Germinal center (tissue), 1 donor: ENCODE results near the gene BLVRB.
"Not testable (repeated sequence)": the region's sequence is repeated elsewhere in the genome, so short reads cannot be mapped to it uniquely, and the experiment has no call there.

ENCODE experiments used
- DNase-seq: peaks from one replicate; pipeline ENCODE4 v3.0.0; 2012; ENCODE audit warnings: mixed read lengths, low spot score

The BLVRB gene

DNA sequence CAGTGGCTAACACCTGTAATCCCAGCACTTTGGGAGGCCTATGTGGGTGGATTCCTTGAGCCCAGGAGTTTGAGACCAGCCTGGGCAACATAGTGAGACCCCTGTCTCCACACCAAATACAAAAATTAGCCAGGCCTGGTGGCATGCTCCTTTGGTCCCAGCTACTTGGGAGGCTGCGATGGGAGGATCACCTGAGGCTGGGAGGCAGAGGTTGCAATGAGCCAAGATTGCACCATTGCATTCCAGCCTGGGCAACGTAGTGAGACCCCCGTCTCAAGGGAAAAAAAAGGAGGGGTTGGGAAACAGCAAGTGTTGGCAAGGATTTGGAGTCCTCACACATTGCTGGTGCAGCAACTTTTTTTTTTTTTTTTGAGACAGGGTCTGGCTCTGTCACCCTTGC is 20.5 kb upstream of the BLVRB start:
- no peak for DNase-seq

- not testable (repeated sequence) for DNase-seq
These were observed 10.5 kb upstream of the BLVRB start for GRCh38 chr19:40475878-40476644.

DNA sequence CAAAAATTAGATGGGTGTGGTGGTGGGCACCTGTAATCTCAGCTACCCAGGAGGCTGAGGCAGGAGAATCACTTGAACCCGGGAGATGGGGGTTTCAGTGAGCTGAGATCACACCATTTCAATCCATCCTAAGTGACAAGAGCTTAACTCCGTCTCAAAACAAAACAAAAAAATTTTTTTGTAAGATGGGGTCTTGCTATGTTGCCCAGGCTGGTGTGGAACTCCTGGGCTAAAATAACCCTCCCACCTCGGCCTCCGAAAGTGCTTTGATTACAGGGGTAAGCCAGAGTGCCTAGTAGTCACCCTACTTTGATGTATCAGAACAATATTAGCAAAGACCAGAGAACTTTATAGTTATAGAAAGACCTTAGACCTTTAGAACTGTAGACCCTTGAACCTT is 9.2 kb upstream of the BLVRB start:
- no peak for DNase-seq

GRCh38 chr19:40472516-40472915 is 7.0 kb upstream of the BLVRB start:
- no peak for DNase-seq

DNA sequence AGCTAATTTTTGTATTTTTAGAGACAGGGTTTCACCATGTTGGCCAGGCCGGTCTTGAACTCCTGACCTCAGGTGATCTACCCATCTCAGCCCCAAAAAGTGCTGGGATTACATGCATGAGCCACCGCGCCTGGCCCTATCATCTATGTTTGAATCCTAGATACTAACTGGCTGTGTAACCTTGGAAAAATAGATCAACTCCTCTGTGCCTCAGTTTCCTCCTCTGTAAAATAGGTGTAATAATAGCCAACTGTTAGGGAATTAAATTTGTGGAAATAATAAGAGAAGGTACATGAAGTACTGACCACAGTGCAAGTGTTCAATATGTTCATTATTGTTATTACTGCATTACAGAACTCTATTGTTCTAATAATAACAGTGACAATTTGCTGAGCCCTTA is 5.6 kb upstream of the BLVRB start:
- DNase-seq, result no peak

GRCh38 chr19:40469011-40469410 is 3.5 kb upstream of the BLVRB start:
- no peak for DNase-seq

- DNase-seq, result no peak
These were observed 1.6 kb upstream of the BLVRB start, which contains the start of gene SPTBN4 for GRCh38 chr19:40466985-40467734. SPTBN4 (plus strand) TSS chr19:40467001; CDS start chr19:40472622, 5,621 bp downstream.

GRCh38 chr19:40466219-40466984 is 857 bp upstream of the BLVRB start:
- peak; percentile 18 for DNase-seq

DNA sequence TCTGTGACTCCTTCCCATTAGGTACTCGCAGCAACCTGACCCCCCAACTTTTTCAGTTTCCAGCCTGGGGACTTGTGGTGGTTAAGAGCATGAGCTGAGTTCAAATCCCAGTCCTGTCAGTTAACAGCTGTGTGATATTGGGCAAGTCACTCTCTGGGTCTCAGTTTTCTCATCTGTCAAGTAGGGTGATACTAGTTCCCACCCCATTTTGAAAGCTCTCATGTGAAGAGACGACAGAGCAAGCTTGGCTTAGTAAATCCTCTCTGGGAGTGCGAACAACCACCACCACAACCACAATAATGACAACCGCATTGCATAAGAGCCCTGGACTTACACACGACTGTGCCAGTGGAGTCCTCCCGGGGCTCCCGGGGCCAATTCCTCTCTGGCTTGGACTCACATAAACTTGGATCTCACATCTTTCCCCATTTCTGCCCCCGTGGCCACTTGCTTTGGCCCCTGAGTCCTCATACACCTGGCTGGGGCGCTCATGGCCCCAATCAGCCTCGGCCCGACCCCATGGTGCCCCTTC is 454 bp downstream of the BLVRB start:
- no peak for DNase-seq

DNA sequence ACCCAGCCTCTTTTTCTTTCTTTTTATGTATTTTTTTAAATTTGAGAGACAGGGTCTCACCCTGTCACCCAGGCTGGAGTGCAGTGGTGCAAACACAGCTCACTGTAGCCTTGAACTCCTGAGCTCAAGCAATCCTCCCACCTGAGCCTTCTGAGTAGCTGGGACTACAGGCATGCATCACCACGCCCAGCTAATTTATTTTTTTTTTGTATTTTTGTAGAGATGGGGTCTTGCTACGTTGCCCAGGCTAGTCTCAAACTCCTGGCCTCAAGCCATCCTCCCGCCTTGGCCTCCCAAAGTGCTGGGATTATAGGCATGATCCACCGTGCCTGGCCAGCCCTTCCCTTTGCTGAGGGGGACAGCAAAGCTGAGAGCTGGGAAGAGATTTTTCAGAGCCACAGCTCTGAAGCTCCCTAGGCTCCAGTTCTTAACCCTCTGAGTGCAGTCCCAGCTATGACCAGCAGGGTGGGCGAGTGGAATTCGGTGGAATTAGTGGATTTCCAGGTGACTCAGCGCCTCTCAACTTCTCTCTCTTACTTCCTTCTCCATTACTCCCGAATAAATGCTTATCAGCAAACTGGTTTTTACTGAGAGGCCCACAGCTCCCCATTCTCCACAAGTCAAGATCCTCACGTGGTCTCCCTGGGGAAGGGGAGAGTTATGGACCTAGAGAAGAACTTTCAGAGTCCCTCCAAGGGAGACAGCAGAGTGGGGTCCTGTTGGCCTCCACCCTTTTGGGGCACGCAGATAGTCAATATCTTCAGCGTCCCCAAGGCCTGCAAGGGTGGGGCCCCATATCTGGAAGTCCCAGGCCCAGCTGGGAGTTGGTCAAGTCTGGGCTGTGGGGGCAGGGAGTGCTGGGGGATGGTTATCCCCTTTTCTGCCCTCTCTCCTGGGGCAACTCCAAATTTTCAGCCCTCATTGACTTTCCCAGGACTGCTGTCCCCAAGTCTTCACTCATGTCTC is 1.2 kb downstream of the BLVRB start:
- peak; percentile 49 for DNase-seq

- not testable (repeated sequence) for DNase-seq
These were observed 1.9 kb downstream of the BLVRB start for GRCh38 chr19:40463587-40464037.

- no peak for DNase-seq
These were observed 3.8 kb downstream of the BLVRB start for GRCh38 chr19:40461669-40462221.

DNA sequence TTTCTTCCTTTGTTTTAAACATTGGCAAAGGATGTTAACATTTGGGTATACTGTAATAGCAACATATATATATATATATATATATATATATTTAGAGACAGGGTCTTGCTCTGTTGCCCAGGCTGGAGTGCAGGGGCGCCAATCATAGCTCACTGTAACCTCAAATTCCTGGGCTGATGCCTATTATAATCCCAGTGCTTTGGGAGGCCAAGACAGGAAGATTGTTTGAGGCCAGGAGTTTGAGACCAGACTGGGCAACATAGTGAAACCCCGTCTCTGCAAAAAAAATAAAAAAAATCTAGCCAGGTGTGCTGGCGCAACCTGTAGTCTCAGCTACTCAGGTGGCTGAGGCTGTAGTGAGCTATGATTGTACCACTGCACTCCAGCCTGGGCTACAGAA is 5.4 kb downstream of the BLVRB start:
- DNase-seq, result no peak

DNA sequence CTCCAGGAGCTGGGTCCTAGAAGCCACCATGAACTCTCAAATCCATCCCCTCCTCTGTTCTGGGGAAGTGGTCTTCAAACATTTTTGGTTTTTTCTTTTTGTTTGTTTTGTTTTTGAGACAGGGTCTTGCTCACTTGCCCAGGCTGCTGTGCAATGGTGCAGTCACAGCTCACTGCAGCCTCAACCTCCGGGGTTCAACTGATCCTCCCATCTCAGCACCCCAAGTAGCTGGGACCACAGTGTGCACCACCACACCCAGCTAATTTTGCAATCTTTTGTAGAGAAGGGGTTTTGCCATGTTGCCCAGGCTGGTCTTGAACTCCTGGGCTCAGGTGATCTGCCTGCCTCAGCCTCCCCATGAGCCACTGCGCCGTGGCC is 7.0 kb downstream of the BLVRB start:
- no peak for DNase-seq

DNA sequence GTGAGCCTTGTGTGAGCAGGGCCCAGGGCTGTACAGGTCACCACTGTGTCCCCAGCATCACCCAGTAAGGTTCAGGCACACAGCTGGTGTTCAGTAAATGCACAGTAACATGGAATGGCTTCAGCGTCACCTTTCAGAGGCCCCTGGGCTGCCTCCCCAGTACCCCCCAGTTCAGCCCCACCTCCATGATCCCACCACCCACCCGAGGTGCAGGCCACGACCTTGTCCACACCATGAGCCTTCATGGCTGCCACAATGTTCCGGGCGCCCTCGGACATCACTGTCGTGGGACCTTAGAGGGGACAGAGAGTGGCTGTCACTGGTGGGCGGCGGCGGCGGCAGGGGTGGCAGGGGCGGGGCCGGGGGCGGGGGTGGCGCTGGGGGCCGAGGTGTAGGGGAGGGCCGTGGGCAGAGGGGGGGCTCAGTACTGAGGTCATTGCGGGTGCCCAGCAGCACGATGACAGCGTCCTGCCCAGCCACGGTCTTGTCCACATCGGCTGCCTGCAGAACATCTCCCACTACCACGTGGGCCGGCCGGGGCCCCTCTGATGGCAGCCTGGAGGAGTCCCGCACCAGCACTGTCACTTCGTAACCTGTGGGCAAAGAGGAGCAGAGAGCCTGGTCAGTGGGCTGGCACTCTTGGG is 7.5 kb downstream of the BLVRB start:
- DNase-seq, result no peak

DNA sequence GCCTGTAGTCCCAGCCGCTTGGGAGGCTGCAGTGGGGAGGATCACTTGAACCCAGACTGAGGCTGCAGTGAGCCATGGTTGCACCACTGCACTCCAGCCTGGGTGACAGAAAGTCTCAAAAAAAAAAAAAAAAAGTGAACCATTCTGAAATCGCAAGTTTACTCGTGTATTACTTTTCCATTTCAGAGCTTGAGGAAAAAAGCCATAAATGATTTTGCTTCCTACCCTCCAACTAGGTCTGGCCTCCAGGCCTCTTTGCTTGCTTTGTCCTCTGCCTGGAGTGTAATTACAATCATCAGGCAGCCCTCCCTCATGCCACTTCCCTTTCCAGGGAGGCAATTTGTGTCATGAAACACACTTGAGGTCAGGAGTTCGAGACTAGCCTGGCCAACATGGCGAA is 8.5 kb downstream of the BLVRB start:
- DNase-seq, result no peak

DNA sequence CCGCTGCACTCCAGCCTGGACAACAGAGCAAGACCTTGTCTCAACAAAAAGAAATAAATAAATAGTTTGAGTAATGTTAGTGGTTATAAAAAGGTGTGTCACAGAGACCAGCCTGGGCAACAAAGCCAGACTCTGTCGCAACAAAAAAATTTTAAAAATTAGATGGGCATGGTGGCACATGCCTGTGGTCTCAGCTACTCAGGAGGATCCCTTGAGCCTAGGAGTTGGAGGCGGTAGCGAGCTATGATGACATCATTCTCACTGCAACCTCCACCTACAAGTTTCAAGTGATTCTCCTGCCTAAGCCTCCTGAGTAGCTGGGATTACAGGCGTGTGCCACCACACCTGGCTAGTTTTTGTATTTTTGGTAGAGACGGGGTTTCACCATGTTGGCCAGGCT is 11.6 kb downstream of the BLVRB start:
- not testable (repeated sequence) for DNase-seq

- DNase-seq, result no peak
These were observed 12.3 kb downstream of the BLVRB start for GRCh38 chr19:40453151-40453735.

GRCh38 chr19:40452016-40452415 is 13.5 kb downstream of the BLVRB start:
- no peak for DNase-seq

- no peak for DNase-seq
These were observed 14.9 kb downstream of the BLVRB start for GRCh38 chr19:40450664-40451063.
